Cardiac septum (tissue), 1 donor: ENCODE measurements around the gene UHRF2. TPM values are rescaled to one million over a fixed set of nuclear protein-coding genes. Genes with fewer than 3 reads are reported as not detected.

Experiments
- DNase-seq: peaks from one replicate; pipeline ENCODE4 v3.0.0-alpha.2; 2020; ENCODE audit warnings: low spot score
- intact Hi-C: fragments of 100-400 bp; cut with DNase I; formaldehyde crosslinking; loops from one replicate; pipeline ENCODE4 v1.14.0; 2022
- total RNA-seq: library from RNA; stranded (reverse); fragmentation: NEBNext Ultra II Directional; extraction: Animal tissue kit (Norgen Biotek cat#: 25700); gene quantifications from one replicate; pipeline ENCODE4 v1.2.1, GENCODE V29; 2021
- donor health status: DM: no; HTN: no; CAD: no.

Gene UHRF2
- total RNA-seq, 1 donor from 2014 or later: 14.3 TPM

- DNase-seq: no peak
- intact Hi-C loops: no loop called here
Measured at GRCh38 chr9:6549106-6549800, 136.3 kb downstream of the UHRF2 start.

DNA sequence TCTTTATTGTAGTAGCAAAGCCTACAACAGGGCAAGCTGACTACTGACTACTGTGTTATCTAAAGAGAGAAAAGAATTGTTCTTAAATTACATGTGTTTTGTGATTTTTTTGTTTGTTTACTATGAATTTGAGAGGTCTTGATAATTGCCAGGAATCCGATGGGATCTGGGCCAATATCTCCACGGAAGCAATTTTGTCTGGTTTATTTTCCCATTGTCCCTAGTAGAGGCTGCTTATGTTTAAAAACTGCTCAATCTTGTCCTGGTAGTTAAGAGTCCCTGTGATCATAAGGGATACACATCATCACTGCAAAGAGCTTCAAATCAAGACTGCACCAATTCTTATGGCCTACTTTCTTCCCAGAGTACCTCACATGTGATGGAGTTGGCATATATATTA is 138.1 kb downstream of the UHRF2 start:
- no peak for DNase-seq
- intact Hi-C loops: no loop called here

- intact Hi-C loops: no loop called here
- no peak for DNase-seq
Measured at GRCh38 chr9:6552033-6552432, 139.0 kb downstream of the UHRF2 start.

- DNase-seq: no peak
- intact Hi-C loops: no loop called here
Measured at GRCh38 chr9:6552498-6553121, 139.6 kb downstream of the UHRF2 start.

DNA sequence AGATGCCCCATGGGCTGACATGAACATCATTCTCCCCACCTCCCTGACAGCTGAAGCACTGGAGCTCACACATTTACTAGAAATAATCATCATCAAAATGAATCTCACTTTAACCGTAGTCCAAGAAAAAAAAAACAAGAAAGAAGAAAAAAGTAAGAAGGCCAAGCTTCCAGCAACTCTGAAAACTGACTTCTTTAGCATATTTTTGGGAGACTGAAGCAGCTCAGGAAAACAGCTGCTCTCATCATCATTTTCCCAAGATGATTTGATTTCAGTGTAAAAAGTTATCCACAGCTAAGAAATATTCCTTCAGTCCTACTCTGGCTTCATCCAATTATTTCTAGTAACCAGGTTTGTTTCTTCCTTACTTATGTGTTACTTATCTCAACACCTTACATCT is 140.9 kb downstream of the UHRF2 start:
- DNase-seq: no peak
- intact Hi-C loops: no loop called here

Other genes with a start within 250 kb of the UHRF2 start
- gene IL33, start 197.4 kb upstream of the UHRF2 start, total RNA-seq: 18.6 TPM
- not detected for gene TPD52L3, start 84.8 kb upstream of the UHRF2 start, total RNA-seq
- gene GLDC, start 232.5 kb downstream of the UHRF2 start, total RNA-seq: 0.11 TPM